Measurements from ENCODE around the gene JARID2.

DNA sequence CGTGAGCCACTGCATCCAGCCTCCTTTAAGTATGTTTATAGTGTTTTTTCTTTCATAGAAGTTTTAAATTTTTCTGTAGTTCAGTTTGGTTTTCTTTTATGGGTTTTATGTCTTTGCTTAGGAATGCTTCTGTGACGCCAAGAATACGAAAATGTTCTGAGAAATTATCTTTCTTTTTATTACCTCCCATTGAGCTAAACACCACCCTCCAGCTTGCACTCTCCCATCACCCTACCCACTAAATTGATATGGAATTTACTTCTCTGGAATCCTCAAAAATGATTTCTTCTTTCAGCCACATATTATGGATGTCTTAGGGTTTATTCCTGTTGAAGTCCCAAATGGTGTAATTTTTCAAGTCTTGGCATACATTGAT is 38.1 kb downstream of the JARID2 start:
- TF ChIP-seq, protein P1, sequence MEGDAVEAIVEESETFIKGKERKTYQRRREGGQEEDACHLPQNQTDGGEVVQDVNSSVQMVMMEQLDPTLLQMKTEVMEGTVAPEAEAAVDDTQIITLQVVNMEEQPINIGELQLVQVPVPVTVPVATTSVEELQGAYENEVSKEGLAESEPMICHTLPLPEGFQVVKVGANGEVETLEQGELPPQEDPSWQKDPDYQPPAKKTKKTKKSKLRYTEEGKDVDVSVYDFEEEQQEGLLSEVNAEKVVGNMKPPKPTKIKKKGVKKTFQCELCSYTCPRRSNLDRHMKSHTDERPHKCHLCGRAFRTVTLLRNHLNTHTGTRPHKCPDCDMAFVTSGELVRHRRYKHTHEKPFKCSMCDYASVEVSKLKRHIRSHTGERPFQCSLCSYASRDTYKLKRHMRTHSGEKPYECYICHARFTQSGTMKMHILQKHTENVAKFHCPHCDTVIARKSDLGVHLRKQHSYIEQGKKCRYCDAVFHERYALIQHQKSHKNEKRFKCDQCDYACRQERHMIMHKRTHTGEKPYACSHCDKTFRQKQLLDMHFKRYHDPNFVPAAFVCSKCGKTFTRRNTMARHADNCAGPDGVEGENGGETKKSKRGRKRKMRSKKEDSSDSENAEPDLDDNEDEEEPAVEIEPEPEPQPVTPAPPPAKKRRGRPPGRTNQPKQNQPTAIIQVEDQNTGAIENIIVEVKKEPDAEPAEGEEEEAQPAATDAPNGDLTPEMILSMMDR (IDR thresholded peaks at IDR 0.05 in 2 of 3, conservative IDR thresholded peaks at IDR 0.05 in 1 of 3; ENCODE audit: insufficient read depth in 2 of 3, low read depth in 1 of 3, low read length in 3 of 3): no peak
- TF ChIP-seq MYC (IDR thresholded peaks at IDR 0.05; ENCODE audit: low read depth, low read length) (no peak), MYC (CRISPR knock-in tag; IDR thresholded peaks at IDR 0.05; ENCODE audit: borderline replicate concordance, low read depth) (no peak), CAMTA2 (CRISPR knock-in tag; conservative IDR thresholded peaks at IDR 0.05) (no peak), SIN3B (IDR thresholded peaks at IDR 0.05; ENCODE audit: low read depth) (no peak), SMARCC2 (IDR thresholded peaks at IDR 0.05; ENCODE audit: low read depth) (no peak), POLR2B (IDR thresholded peaks at IDR 0.05; ENCODE audit: low read depth, partially characterized antibody) (no peak), HCFC1 (IDR thresholded peaks at IDR 0.05; ENCODE audit: low read depth, low read length) (no peak), HDAC2 (IDR thresholded peaks at IDR 0.05) (no peak), ZNF24 (IDR thresholded peaks at IDR 0.05) (no peak), ZBTB8A (IDR thresholded peaks at IDR 0.05; ENCODE audit: partially characterized antibody) (no peak)

Measured in K562 (cell line).